Measurements from ENCODE around the gene WASHC2C.
"Not testable (repeated sequence)": the region's sequence is repeated elsewhere in the genome, so short reads cannot be mapped to it uniquely, and the experiment has no call there.

The WASHC2C gene

GRCh38 chr10:45742014-45742413, 14.9 kb downstream of the WASHC2C start:
- H2BK15ac ChIP-seq (ENCODE audit: low read depth, poor library complexity, severe bottlenecking); H4K91ac ChIP-seq (ENCODE audit: low read length); H3K23ac ChIP-seq (ENCODE audit: low read length in 2 of 2); H3K4ac ChIP-seq (ENCODE audit: low read depth in 1 of 2, low read length in 2 of 2); H3K4me3 ChIP-seq (ENCODE audit: insufficient read depth in 1 of 2, low read depth in 1 of 2, low read length in 2 of 2); H3K14ac ChIP-seq (ENCODE audit: low read length in 2 of 2); H3K4me2 ChIP-seq (ENCODE audit: low read length, poor library complexity, severe bottlenecking); H2AK5ac ChIP-seq (ENCODE audit: low read length, severe bottlenecking); H3K9me3 ChIP-seq (ENCODE audit: control insufficient read depth, low read length); H3K79me1 ChIP-seq (replicated peaks; ENCODE audit: low read length, poor library complexity, severe bottlenecking); H3K18ac ChIP-seq (ENCODE audit: low read depth in 1 of 2, low read length in 2 of 2); H3K9ac ChIP-seq (ENCODE audit: low read length); H2BK120ac ChIP-seq (ENCODE audit: low read depth, low read length); H4K8ac ChIP-seq (ENCODE audit: low read length); H3K27me3 ChIP-seq (ENCODE audit: control insufficient read depth in 1 of 2, insufficient read depth in 1 of 2, low read length in 2 of 2); DNase-seq; H3K27ac ChIP-seq (ENCODE audit: low read length, poor library complexity, severe bottlenecking); H2BK12ac ChIP-seq (ENCODE audit: low read length in 2 of 2); H2BK5ac ChIP-seq (ENCODE audit: low read depth, low read length, poor library complexity, severe bottlenecking); H3K4me1 ChIP-seq (ENCODE audit: control insufficient read depth, insufficient read depth, low read depth, low read length); H2AFZ ChIP-seq (ENCODE audit: low read depth, low read length): not testable (repeated sequence)
- WGBS = no CpG with 5 or more reads among the region's 7 CpGs
- peaks cover 0 to 20% of the 10 kb centered on the region in 2 experiments for H3K36me3 ChIP-seq (ENCODE audit: control insufficient read depth in 1 of 2, insufficient read depth in 2 of 2, low read depth in 1 of 2, low read length in 2 of 2)

GRCh38 chr10:45751141-45751540, 24.1 kb downstream of the WASHC2C start:
- H3K4ac ChIP-seq (ENCODE audit: low read depth in 1 of 2, low read length in 2 of 2); H3K18ac ChIP-seq (ENCODE audit: low read depth in 1 of 2, low read length in 2 of 2); H4K8ac ChIP-seq (ENCODE audit: low read length); H3K23ac ChIP-seq (ENCODE audit: low read length in 2 of 2); H3K9me3 ChIP-seq (ENCODE audit: control insufficient read depth, low read length); DNase-seq; H3K9ac ChIP-seq (ENCODE audit: low read length); H3K4me2 ChIP-seq (ENCODE audit: low read length, poor library complexity, severe bottlenecking); H2BK5ac ChIP-seq (ENCODE audit: low read depth, low read length, poor library complexity, severe bottlenecking); H2BK12ac ChIP-seq (ENCODE audit: low read length in 2 of 2); H2AFZ ChIP-seq (ENCODE audit: low read depth, low read length); H3K27me3 ChIP-seq (ENCODE audit: control insufficient read depth in 1 of 2, insufficient read depth in 1 of 2, low read length in 2 of 2); H2BK15ac ChIP-seq (ENCODE audit: low read depth, poor library complexity, severe bottlenecking); H3K79me1 ChIP-seq (replicated peaks; ENCODE audit: low read length, poor library complexity, severe bottlenecking); H4K91ac ChIP-seq (ENCODE audit: low read length); H3K4me3 ChIP-seq (ENCODE audit: insufficient read depth in 1 of 2, low read depth in 1 of 2, low read length in 2 of 2); H3K27ac ChIP-seq (ENCODE audit: low read length, poor library complexity, severe bottlenecking); H3K14ac ChIP-seq (ENCODE audit: low read length in 2 of 2); H3K4me1 ChIP-seq (ENCODE audit: control insufficient read depth, insufficient read depth, low read depth, low read length); H2BK120ac ChIP-seq (ENCODE audit: low read depth, low read length); H2AK5ac ChIP-seq (ENCODE audit: low read length, severe bottlenecking): not testable (repeated sequence)
- peaks cover 0 to 11% of the 10 kb centered on the region in 2 experiments for H3K36me3 ChIP-seq (ENCODE audit: control insufficient read depth in 1 of 2, insufficient read depth in 2 of 2, low read depth in 1 of 2, low read length in 2 of 2)
- no CpG with 5 or more reads among the region's 4 CpGs for WGBS

GRCh38 chr10:45752210-45752609, 25.1 kb downstream of the WASHC2C start:
- H3K23ac ChIP-seq (ENCODE audit: low read length in 2 of 2); H3K79me1 ChIP-seq (replicated peaks; ENCODE audit: low read length, poor library complexity, severe bottlenecking); H3K4me3 ChIP-seq (ENCODE audit: insufficient read depth in 1 of 2, low read depth in 1 of 2, low read length in 2 of 2); H2BK5ac ChIP-seq (ENCODE audit: low read depth, low read length, poor library complexity, severe bottlenecking); H3K9ac ChIP-seq (ENCODE audit: low read length); H2AK5ac ChIP-seq (ENCODE audit: low read length, severe bottlenecking); H3K36me3 ChIP-seq (ENCODE audit: control insufficient read depth in 1 of 2, insufficient read depth in 2 of 2, low read depth in 1 of 2, low read length in 2 of 2); H2AFZ ChIP-seq (ENCODE audit: low read depth, low read length); H3K27me3 ChIP-seq (ENCODE audit: control insufficient read depth in 1 of 2, insufficient read depth in 1 of 2, low read length in 2 of 2); H2BK12ac ChIP-seq (ENCODE audit: low read length in 2 of 2); H3K4ac ChIP-seq (ENCODE audit: low read depth in 1 of 2, low read length in 2 of 2); H3K14ac ChIP-seq (ENCODE audit: low read length in 2 of 2); H4K91ac ChIP-seq (ENCODE audit: low read length); H3K4me2 ChIP-seq (ENCODE audit: low read length, poor library complexity, severe bottlenecking); H3K4me1 ChIP-seq (ENCODE audit: control insufficient read depth, insufficient read depth, low read depth, low read length); DNase-seq; H4K8ac ChIP-seq (ENCODE audit: low read length); H2BK120ac ChIP-seq (ENCODE audit: low read depth, low read length); H3K18ac ChIP-seq (ENCODE audit: low read depth in 1 of 2, low read length in 2 of 2); H3K27ac ChIP-seq (ENCODE audit: low read length, poor library complexity, severe bottlenecking); H2BK15ac ChIP-seq (ENCODE audit: low read depth, poor library complexity, severe bottlenecking); H3K9me3 ChIP-seq (ENCODE audit: control insufficient read depth, low read length): not testable (repeated sequence)
- WGBS = 100% methylated on average over 3 of the region's 5 CpGs

- H2AFZ ChIP-seq (ENCODE audit: low read depth, low read length); H3K4me3 ChIP-seq (ENCODE audit: insufficient read depth in 1 of 2, low read depth in 1 of 2, low read length in 2 of 2); H3K18ac ChIP-seq (ENCODE audit: low read depth in 1 of 2, low read length in 2 of 2); H3K79me1 ChIP-seq (replicated peaks; ENCODE audit: low read length, poor library complexity, severe bottlenecking); H3K27me3 ChIP-seq (ENCODE audit: control insufficient read depth in 1 of 2, insufficient read depth in 1 of 2, low read length in 2 of 2); H2BK12ac ChIP-seq (ENCODE audit: low read length in 2 of 2); H4K8ac ChIP-seq (ENCODE audit: low read length); H4K91ac ChIP-seq (ENCODE audit: low read length); DNase-seq; H3K4me1 ChIP-seq (ENCODE audit: control insufficient read depth, insufficient read depth, low read depth, low read length); H3K23ac ChIP-seq (ENCODE audit: low read length in 2 of 2); H3K4ac ChIP-seq (ENCODE audit: low read depth in 1 of 2, low read length in 2 of 2); H3K27ac ChIP-seq (ENCODE audit: low read length, poor library complexity, severe bottlenecking); H2BK5ac ChIP-seq (ENCODE audit: low read depth, low read length, poor library complexity, severe bottlenecking); H3K14ac ChIP-seq (ENCODE audit: low read length in 2 of 2); H2BK120ac ChIP-seq (ENCODE audit: low read depth, low read length); H3K4me2 ChIP-seq (ENCODE audit: low read length, poor library complexity, severe bottlenecking); H2AK5ac ChIP-seq (ENCODE audit: low read length, severe bottlenecking); H3K9ac ChIP-seq (ENCODE audit: low read length); H3K9me3 ChIP-seq (ENCODE audit: control insufficient read depth, low read length); H2BK15ac ChIP-seq (ENCODE audit: low read depth, poor library complexity, severe bottlenecking): not testable (repeated sequence)
- H3K36me3 ChIP-seq (ENCODE audit: control insufficient read depth in 1 of 2, insufficient read depth in 2 of 2, low read depth in 1 of 2, low read length in 2 of 2) = peaks cover 4 to 12% of the 10 kb centered on the region in 2 experiments
- 97% methylated on average over 5 of the region's 7 CpGs for WGBS
Measured at GRCh38 chr10:45753979-45754495, 27.0 kb downstream of the WASHC2C start.
